ENCODE data around the gene ALDH3B1. TPM values are rescaled to one million over a fixed set of nuclear protein-coding genes. Genes with fewer than 3 reads are reported as not detected.

Gene ALDH3B1
- total RNA-seq = 22.0 and 78.8 TPM in 2 replicates

GRCh38 chr11:68010090-68011041 is at the start of gene ALDH3B1:
TSS of gene ALDH3B1 (plus strand) at chr11:68010327. CDS start at chr11:68015298, 4,971 bp downstream.

GRCh38 chr11:68003846-68004550 is 6.1 kb upstream of the ALDH3B1 start, which contains the start of gene UNC93B1:
TSS of gene UNC93B1 (minus strand) at chr11:68004097. CDS start at chr11:68004043, 54 bp downstream.

GRCh38 chr11:68030318-68031143 is 20.4 kb downstream of the ALDH3B1 start, which contains the start of gene NDUFS8:
TSS of gene NDUFS8 (plus strand) at chr11:68030681. CDS start at chr11:68032152, 1,471 bp downstream.

GRCh38 chr11:68038718-68039525 is 28.8 kb downstream of the ALDH3B1 start, which contains the start of gene TCIRG1:
TSS of gene TCIRG1 (plus strand) at chr11:68039025. CDS start at chr11:68041272, 2,247 bp downstream.

Small RNA genes within 50 kb of the gene (small RNA-seq; reads per million reads assigned to genes)
- gene MIR6753 (ENCODE audit: low replicate concordance) = 0.10 reads per million

Other genes starting within 250 kb of the ALDH3B1 start
- 16.9 and 28.4 TPM in 2 replicates for gene UNC93B1, start 6.2 kb upstream of the ALDH3B1 start, total RNA-seq
- gene NDUFS8, start 20.4 kb downstream of the ALDH3B1 start, total RNA-seq = 105 and 132 TPM in 2 replicates
- gene TCIRG1, start 28.7 kb downstream of the ALDH3B1 start, total RNA-seq = 157 and 186 TPM in 2 replicates
- gene CHKA, start 111.1 kb downstream of the ALDH3B1 start, total RNA-seq = 9.9 and 19.7 TPM in 2 replicates
- 17.2 and 24.9 TPM in 2 replicates for gene KMT5B, start 203.0 kb downstream of the ALDH3B1 start, total RNA-seq

Measured in placental pericyte (primary cell).